GM12865 (cell line): ENCODE results near the gene LASP1NB.
"Not testable (repeated sequence)": the region's sequence is repeated elsewhere in the genome, so short reads cannot be mapped to it uniquely, and the experiment has no call there.

Experiments used
- DNase-seq: peaks from one replicate; pipeline ENCODE4 v3.0.0; 2010; ENCODE audit warnings: low read depth
- H3K4me3 ChIP-seq: 2 replicates; pipeline ENCODE4 v1.5.1; 2011; ENCODE audit warnings: mild to moderate bottlenecking, low read depth, low read length, control low read depth
- CTCF ChIP-seq: IDR thresholded peaks from 2 replicates; pipeline ENCODE4 v1.5.1; 2011; ENCODE audit warnings: low read length, control low read depth, low read depth, inconsistent platforms; ENCODE audit not compliant: insufficient read depth; ENCODE audit errors: missing control alignments

The LASP1NB gene

GRCh38 chr17:38908676-38909181 is 16.7 kb upstream of the LASP1NB start:
- no peak for TF ChIP-seq CTCF
- peak; percentile 62 for DNase-seq
- H3K4me3 ChIP-seq, result no peak overlapping the region

GRCh38 chr17:38910325-38910724 is 15.1 kb upstream of the LASP1NB start:
- no peak for TF ChIP-seq CTCF
- no peak for DNase-seq
- no peak overlapping the region for H3K4me3 ChIP-seq

GRCh38 chr17:38911081-38911730 is 14.2 kb upstream of the LASP1NB start:
- no peak for DNase-seq
- TF ChIP-seq CTCF, result no peak
- H3K4me3 ChIP-seq, result no peak overlapping the region

GRCh38 chr17:38911731-38912081 is 13.7 kb upstream of the LASP1NB start:
- DNase-seq, H3K4me3 ChIP-seq: not testable (repeated sequence)

GRCh38 chr17:38912221-38912813 is 13.1 kb upstream of the LASP1NB start:
- H3K4me3 ChIP-seq, result no peak overlapping the region
- no peak for TF ChIP-seq CTCF
- DNase-seq, result no peak

- DNase-seq, result no peak
- no peak for TF ChIP-seq CTCF
- H3K4me3 ChIP-seq, result no peak overlapping the region
Measured at GRCh38 chr17:38914741-38915638, 10.4 kb upstream of the LASP1NB start.

- no peak for TF ChIP-seq CTCF
- no peak for DNase-seq
- no peak overlapping the region for H3K4me3 ChIP-seq
Measured at GRCh38 chr17:38915639-38915995, 9.8 kb upstream of the LASP1NB start.
